Neural cell (in vitro differentiated cells): ENCODE results near the gene TSPAN8.

Source experiments
- CTCF ChIP-seq: fragments of 450-650 bp; IDR thresholded peaks from 2 replicates; pipeline ENCODE4 v1.5.1; 2014; ENCODE audit warnings: antibody characterized with exemption, mild to moderate bottlenecking, moderate library complexity; ENCODE audit not compliant: poor library complexity, severe bottlenecking
- EP300 ChIP-seq: fragments of 450-650 bp; conservative IDR thresholded peaks from 2 replicates; pipeline ENCODE4 v1.6.1; 2014; ENCODE audit warnings: antibody characterized with exemption, mild to moderate bottlenecking, moderate library complexity; ENCODE audit not compliant: poor library complexity, severe bottlenecking
- EZH2 ChIP-seq: fragments of 200-600, 300-800 bp; shearing (Covaris generic), sonication (generic); IDR thresholded peaks from 2 replicates; pipeline ENCODE4 v1.6.1; 2014; ENCODE audit warnings: antibody characterized with exemption, low read length, borderline replicate concordance, mild to moderate bottlenecking; ENCODE audit not compliant: insufficient read depth, poor library complexity, severe bottlenecking
- RAD21 ChIP-seq: fragments of 450-650 bp; conservative IDR thresholded peaks from 2 replicates; pipeline ENCODE4 v1.6.1; 2014; ENCODE audit warnings: antibody characterized with exemption, mild to moderate bottlenecking, moderate library complexity

- TF ChIP-seq CTCF: no peak
- no peak for TF ChIP-seq EZH2
- TF ChIP-seq RAD21: no peak
- no peak for TF ChIP-seq EP300
Measured at GRCh38 chr12:71161591-71161990, 3.8 kb upstream of the TSPAN8 start.
